ENCODE results near the gene VAMP1.

VAMP1 gene

DNA sequence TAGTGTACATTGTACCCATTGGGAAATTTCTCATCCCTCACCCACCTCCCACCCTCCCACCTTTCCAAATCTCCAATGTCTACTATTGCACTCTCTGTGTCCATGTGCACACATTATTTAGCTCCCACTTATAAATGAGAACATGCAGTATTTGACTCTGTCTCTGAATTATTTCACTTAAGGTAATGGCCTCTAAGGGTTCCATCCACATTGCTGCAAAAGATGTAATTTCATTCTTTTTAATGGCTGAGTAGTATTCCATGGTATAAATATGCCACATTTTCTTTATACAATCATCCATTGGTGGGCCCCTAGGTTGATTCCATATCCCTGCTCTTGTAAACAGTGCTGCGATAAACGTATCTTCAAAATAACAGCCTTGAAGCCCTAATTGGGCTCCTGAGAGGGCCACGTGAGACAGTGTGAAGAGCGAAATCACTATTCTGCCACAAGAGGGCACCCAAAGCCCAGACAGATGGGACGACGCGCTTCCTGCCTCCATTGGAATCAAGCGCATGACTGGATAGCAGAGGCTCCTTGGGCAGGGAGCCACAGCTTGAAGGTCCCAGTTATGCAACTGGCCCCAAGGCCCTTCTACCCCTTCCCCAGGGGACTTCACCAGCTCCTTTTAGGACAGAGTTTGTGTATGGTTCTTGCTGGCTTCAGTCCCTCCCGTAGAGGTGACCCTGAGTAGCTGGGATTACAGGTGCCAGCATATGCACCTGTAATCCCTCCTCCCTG lies 47.0 kb downstream of the VAMP1 start:
- DNase-seq = peak; percentile 72 to 79

DNA sequence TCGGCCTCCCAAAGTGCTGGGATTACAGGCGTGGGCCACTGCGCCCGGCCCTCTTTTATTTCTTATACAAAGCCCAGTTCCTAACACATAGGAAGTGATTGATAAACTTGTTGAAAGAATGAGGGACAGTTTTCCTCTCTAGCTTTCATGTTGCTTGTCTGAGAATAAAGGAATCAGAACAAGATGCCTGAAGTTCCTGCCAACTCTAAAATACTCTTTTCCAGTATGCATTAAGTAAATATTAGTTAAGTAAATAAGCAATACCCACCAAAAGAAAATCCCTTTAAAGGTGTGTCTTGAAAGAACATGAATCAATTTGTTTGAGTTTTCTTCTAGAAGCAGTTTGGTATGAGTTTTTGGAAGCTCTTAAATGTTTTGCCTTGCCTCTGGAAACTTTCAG lies 50.1 kb downstream of the VAMP1 start:
- no peak for DNase-seq

DNA sequence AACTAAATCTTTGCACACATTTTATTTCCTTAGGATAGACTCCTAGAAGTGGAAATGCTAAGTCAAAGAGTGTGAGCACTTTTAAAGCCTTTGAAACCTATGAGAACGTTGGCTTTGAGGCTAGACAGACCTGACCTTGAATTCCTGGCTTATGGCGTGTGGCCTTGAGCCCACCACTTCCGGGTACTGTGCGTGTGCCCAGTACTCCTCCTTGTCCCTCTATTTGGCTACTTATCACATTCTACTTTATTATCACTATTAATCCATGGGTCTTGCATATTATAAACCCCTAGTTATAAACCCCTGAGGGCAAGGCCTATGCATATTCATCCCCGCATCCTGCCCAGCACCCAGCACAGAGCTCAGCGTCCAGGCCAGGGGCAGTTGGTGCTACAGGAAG lies 51.7 kb downstream of the VAMP1 start:
- no peak for DNase-seq

DNA sequence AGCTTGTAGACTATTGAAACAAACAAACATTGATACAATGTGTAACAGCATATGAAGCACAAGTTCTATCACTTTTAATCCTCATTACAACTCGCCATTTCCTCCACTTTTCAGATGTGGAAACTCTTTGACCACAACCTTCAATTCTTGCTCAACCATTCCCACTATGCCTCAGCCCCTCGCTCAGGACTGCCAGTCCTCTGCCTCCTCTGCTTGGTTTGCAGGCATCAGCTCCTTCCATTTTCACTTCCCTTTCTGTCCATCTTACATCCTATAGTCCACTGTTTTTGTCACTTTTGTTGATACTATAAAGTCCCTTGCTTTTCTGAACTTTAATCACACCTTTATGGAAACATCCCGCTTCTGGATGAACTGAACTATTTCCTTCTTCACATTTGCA lies 53.9 kb downstream of the VAMP1 start:
- no peak for DNase-seq

All from activated CD4-positive, alpha-beta T cell treated with anti-CD3 and anti-CD28 coated beads for 4 hours (primary cell).